ENCODE data around the gene FLVCR2.

FLVCR2 gene

GRCh38 chr14:75630695-75631452 lies 52.5 kb downstream of the FLVCR2 start:
- Histone ChIP-seq H3K4me1 (ENCODE audit: insufficient read depth, low read length) (peaks cover 2% of the 10 kb centered on the region), H3K27me3 (ENCODE audit: insufficient read depth, low read length) (no peaks in the 10 kb centered on the region), H3K36me3 (ENCODE audit: insufficient read depth, low read length) (no peaks in the 10 kb centered on the region)

DNA sequence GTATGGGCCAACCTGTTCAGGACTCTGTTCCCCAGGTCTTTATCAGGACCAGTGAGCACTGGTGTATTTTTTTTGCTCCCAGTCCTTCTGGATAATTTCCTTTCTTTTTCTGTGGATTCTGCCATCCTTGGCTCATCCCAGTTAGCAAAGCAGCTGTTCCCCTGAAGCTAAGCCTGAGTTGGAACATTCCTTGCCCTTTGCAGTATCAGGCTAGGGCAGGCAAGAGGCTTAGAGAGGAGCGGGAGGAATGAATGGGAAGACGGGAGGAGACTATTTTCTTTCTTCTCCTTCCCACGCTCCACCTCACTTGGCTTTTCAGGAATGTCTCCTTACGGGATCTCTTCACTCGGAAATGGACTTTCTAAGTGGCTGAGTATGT lies 53.0 kb downstream of the FLVCR2 start:
- no peak overlapping the region for H3K4me3 ChIP-seq (ENCODE audit: low read length)
- H3K27me3 ChIP-seq (ENCODE audit: insufficient read depth, low read length): no peaks in the 10 kb centered on the region

More at GRCh38 chr14:75630695-75631452, 52.5 kb downstream of the FLVCR2 start:
- H3K4me3 ChIP-seq (ENCODE audit: low read length): no peak overlapping the region
- H2AFZ ChIP-seq (ENCODE audit: low read depth, low read length): no peak overlapping the region
- no peaks in the 10 kb centered on the region for H3K9me3 ChIP-seq (ENCODE audit: low read length)

DNA sequence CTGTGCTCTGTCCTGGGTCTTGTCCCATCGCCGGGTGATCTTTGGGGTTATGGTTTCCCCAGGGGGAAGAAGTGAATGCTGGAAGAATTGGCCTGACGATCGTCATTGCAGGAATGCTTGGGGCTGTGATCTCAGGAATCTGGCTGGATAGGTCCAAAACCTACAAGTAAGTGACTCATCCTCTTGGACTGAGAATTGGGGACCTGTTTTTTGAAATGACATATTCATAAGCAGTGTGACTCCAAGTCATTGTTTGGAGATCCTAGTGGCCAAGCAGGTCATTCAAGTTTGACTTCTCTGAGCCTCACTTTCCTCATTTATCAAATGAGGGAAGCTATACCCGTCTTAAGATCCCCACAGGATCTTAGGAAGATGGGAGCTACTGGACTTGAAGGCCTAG lies 56.4 kb downstream of the FLVCR2 start:
- Histone ChIP-seq H3K27me3 (ENCODE audit: insufficient read depth, low read length) (no peaks in the 10 kb centered on the region), H3K4me1 (ENCODE audit: insufficient read depth, low read length) (peaks cover 2% of the 10 kb centered on the region)

More for the DNA sequence above, 53.0 kb downstream of the FLVCR2 start:
- no peaks in the 10 kb centered on the region for H3K36me3 ChIP-seq (ENCODE audit: insufficient read depth, low read length)
- H3K9me3 ChIP-seq (ENCODE audit: low read length): no peaks in the 10 kb centered on the region
- no peak overlapping the region for H2AFZ ChIP-seq (ENCODE audit: low read depth, low read length)
- peaks cover 2% of the 10 kb centered on the region for H3K4me1 ChIP-seq (ENCODE audit: insufficient read depth, low read length)

DNA sequence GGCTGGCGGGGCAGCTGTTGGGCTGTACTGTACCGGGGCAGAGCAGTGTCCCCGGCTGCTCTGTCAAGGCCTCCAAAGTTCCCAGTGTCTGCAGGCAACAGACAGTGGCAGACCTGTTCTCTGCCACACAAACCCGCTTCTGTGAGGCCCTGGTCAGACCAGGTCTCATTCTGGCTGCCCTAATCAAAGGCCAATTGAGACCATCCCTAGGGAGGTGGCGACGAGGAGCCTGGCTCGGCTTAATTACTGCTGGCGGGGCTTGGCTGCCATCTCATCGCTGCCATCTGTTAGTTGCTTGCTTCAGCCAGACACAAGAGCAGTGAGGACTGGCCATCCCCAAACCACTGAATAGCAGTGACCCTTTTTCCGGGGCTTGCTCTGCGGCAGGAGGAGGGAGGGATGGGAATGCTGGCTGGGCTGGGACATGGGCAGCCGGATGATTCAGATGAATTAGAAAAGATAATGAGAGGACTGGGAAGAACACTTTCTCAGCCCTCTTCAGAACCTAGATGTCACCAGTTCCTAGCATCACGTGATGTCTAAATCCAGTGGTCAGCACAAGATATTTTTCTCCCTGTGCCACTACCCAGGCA lies 57.8 kb downstream of the FLVCR2 start:
- H3K27me3 ChIP-seq (ENCODE audit: insufficient read depth, low read length): no peaks in the 10 kb centered on the region
- peaks cover 2% of the 10 kb centered on the region for H3K4me1 ChIP-seq (ENCODE audit: insufficient read depth, low read length)
- no peak overlapping the region for H3K4me3 ChIP-seq (ENCODE audit: low read length)
- H3K36me3 ChIP-seq (ENCODE audit: insufficient read depth, low read length): no peaks in the 10 kb centered on the region
- no peak overlapping the region for H2AFZ ChIP-seq (ENCODE audit: low read depth, low read length)
- H3K9me3 ChIP-seq (ENCODE audit: low read length): no peaks in the 10 kb centered on the region

More for the DNA sequence above, 56.4 kb downstream of the FLVCR2 start:
- Histone ChIP-seq H3K9me3 (ENCODE audit: low read length) (no peaks in the 10 kb centered on the region), H2AFZ (ENCODE audit: low read depth, low read length) (no peak overlapping the region), H3K4me3 (ENCODE audit: low read length) (no peak overlapping the region), H3K36me3 (ENCODE audit: insufficient read depth, low read length) (no peaks in the 10 kb centered on the region)

DNA sequence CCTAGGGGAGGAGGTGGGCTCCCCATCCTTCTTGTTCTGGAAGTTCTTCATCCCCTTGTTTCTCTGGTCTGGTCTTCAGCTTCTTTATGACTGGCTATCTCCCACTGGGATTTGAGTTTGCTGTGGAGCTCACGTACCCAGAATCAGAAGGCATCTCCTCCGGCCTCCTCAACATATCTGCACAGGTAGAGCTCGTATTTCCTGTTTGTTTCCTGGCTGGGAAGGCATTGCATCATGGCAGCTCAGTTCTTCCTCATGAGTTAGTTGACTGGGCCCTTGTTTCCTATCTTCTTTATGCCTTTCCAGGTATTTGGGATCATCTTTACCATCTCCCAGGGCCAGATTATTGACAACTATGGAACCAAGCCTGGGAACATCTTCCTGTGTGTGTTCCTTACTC lies 62.5 kb downstream of the FLVCR2 start:
- Histone ChIP-seq H3K27me3 (ENCODE audit: insufficient read depth, low read length) (no peaks in the 10 kb centered on the region), H2AFZ (ENCODE audit: low read depth, low read length) (no peak overlapping the region), H3K4me3 (ENCODE audit: low read length) (no peak overlapping the region), H3K4me1 (ENCODE audit: insufficient read depth, low read length) (no peaks in the 10 kb centered on the region), H3K9me3 (ENCODE audit: low read length) (no peaks in the 10 kb centered on the region), H3K36me3 (ENCODE audit: insufficient read depth, low read length) (no peaks in the 10 kb centered on the region)

- Histone ChIP-seq H3K9me3 (ENCODE audit: low read length) (no peaks in the 10 kb centered on the region), H3K4me3 (ENCODE audit: low read length) (no peak overlapping the region), H3K27me3 (ENCODE audit: insufficient read depth, low read length) (no peaks in the 10 kb centered on the region), H2AFZ (ENCODE audit: low read depth, low read length) (no peak overlapping the region), H3K36me3 (ENCODE audit: insufficient read depth, low read length) (peaks cover 8% of the 10 kb centered on the region), H3K4me1 (ENCODE audit: insufficient read depth, low read length) (peaks cover 5% of the 10 kb centered on the region)
These were observed 65.6 kb downstream of the FLVCR2 start for GRCh38 chr14:75643985-75644384.

DNA sequence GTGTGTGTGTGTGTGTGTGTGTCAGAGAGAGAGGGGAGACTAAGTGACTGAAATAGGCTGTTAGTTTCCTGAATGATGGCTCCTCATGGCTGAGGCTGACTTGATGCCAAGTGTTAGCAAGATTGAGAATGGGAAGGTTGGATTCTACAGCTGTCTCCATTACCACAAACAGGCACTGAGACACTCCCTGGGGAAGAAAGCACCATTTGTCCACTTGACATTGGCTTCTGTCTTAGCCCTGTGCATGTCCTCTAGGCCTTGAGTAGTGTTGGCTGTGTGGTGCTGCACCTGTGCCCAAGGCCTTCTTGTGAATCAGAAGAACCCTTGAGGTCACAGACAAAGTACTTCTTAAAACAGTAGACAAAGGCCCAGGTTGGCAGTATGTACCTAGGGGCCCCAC lies 66.6 kb downstream of the FLVCR2 start:
- no peak overlapping the region for H3K4me3 ChIP-seq (ENCODE audit: low read length)
- peaks cover 5% of the 10 kb centered on the region for H3K4me1 ChIP-seq (ENCODE audit: insufficient read depth, low read length)
- peaks cover 19% of the 10 kb centered on the region for H3K36me3 ChIP-seq (ENCODE audit: insufficient read depth, low read length)
- no peak overlapping the region for H2AFZ ChIP-seq (ENCODE audit: low read depth, low read length)
- no peaks in the 10 kb centered on the region for H3K27me3 ChIP-seq (ENCODE audit: insufficient read depth, low read length)
- no peaks in the 10 kb centered on the region for H3K9me3 ChIP-seq (ENCODE audit: low read length)

- H3K4me3 ChIP-seq (ENCODE audit: low read length): no peak overlapping the region
- H3K4me1 ChIP-seq (ENCODE audit: insufficient read depth, low read length): peaks cover 5% of the 10 kb centered on the region
- no peak overlapping the region for H2AFZ ChIP-seq (ENCODE audit: low read depth, low read length)
- H3K27me3 ChIP-seq (ENCODE audit: insufficient read depth, low read length): no peaks in the 10 kb centered on the region
- H3K9me3 ChIP-seq (ENCODE audit: low read length): no peaks in the 10 kb centered on the region
- peaks cover 36% of the 10 kb centered on the region for H3K36me3 ChIP-seq (ENCODE audit: insufficient read depth, low read length)
These were observed 68.3 kb downstream of the FLVCR2 start for GRCh38 chr14:75646762-75647161.

DNA sequence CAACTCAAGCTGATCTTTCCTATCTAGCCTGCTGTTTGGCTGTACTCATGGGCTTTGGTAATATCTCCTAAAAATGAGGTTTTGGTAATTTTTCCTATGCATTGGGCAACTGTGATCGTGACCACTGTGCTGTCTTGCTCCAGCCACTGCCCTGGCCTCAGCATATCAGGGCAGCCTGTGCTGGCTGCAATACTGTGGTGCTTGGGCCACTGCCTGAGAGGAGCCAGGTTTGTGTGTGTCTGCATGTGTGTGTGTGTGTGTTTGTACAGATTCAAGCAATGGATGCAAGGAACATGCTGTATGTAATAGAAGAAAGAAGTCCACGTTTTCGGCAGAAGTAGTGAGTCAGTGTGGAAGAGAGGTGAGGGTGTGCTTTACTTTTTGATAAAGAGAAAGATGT lies 69.2 kb downstream of the FLVCR2 start:
- H3K9me3 ChIP-seq (ENCODE audit: low read length): no peaks in the 10 kb centered on the region
- no peak overlapping the region for H3K4me3 ChIP-seq (ENCODE audit: low read length)
- peaks cover 5% of the 10 kb centered on the region for H3K4me1 ChIP-seq (ENCODE audit: insufficient read depth, low read length)
- H3K27me3 ChIP-seq (ENCODE audit: insufficient read depth, low read length): no peaks in the 10 kb centered on the region
- H2AFZ ChIP-seq (ENCODE audit: low read depth, low read length): no peak overlapping the region
- H3K36me3 ChIP-seq (ENCODE audit: insufficient read depth, low read length): peaks cover 41% of the 10 kb centered on the region

- Histone ChIP-seq H2AFZ (ENCODE audit: low read depth, low read length) (no peak overlapping the region), H3K36me3 (ENCODE audit: insufficient read depth, low read length) (peaks cover 45% of the 10 kb centered on the region), H3K4me1 (ENCODE audit: insufficient read depth, low read length) (peaks cover 5% of the 10 kb centered on the region), H3K4me3 (ENCODE audit: low read length) (no peak overlapping the region), H3K9me3 (ENCODE audit: low read length) (no peaks in the 10 kb centered on the region), H3K27me3 (ENCODE audit: insufficient read depth, low read length) (no peaks in the 10 kb centered on the region)
These were observed 69.8 kb downstream of the FLVCR2 start for GRCh38 chr14:75648066-75648838.

DNA sequence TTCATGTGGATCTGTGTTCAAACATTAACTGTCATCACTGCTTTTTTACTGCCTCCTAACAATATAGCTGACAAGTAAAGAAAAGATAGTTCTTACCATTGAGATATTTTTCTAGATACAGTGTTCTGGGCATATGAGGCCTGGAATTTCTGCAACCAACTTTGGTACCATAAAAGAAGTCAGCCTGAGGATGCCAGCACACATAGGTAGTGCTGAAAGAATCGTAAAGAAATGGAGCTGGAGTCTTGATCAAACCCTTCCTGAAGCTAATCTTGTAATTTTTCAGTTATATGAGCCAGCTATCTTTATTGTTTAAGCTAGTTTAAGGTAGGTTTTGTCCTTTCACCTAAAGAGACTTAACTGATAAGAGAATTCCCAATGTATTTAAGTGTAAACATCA lies 70.9 kb downstream of the FLVCR2 start:
- Histone ChIP-seq H3K27me3 (ENCODE audit: insufficient read depth, low read length) (no peaks in the 10 kb centered on the region), H3K9me3 (ENCODE audit: low read length) (no peaks in the 10 kb centered on the region), H2AFZ (ENCODE audit: low read depth, low read length) (no peak overlapping the region), H3K36me3 (ENCODE audit: insufficient read depth, low read length) (peaks cover 49% of the 10 kb centered on the region), H3K4me1 (ENCODE audit: insufficient read depth, low read length) (peaks cover 5% of the 10 kb centered on the region), H3K4me3 (ENCODE audit: low read length) (no peak overlapping the region)

GRCh38 chr14:75649773-75650172 lies 71.4 kb downstream of the FLVCR2 start:
- no peaks in the 10 kb centered on the region for H3K27me3 ChIP-seq (ENCODE audit: insufficient read depth, low read length)
- no peak overlapping the region for H3K4me3 ChIP-seq (ENCODE audit: low read length)
- peaks cover 51% of the 10 kb centered on the region for H3K36me3 ChIP-seq (ENCODE audit: insufficient read depth, low read length)
- H2AFZ ChIP-seq (ENCODE audit: low read depth, low read length): no peak overlapping the region
- peaks cover 5% of the 10 kb centered on the region for H3K4me1 ChIP-seq (ENCODE audit: insufficient read depth, low read length)
- no peaks in the 10 kb centered on the region for H3K9me3 ChIP-seq (ENCODE audit: low read length)
